Chondrocyte (in vitro differentiated cells): ENCODE data around the gene USP35. TPM values are rescaled to one million over a fixed set of nuclear protein-coding genes. Genes with fewer than 3 reads are reported as not detected.
A peak's percentile ranks its signal among the peaks of the same experiment; 100 is the strongest.
"Not testable (repeated sequence)": the region's sequence is repeated elsewhere in the genome, so short reads cannot be mapped to it uniquely, and the experiment has no call there.

ENCODE experiments used
- DNase-seq: peaks from one replicate; pipeline ENCODE4 v3.0.0; 2021; ENCODE audit warnings: mixed read lengths, low spot score
- H3K27ac Mint-ChIP-seq: one replicate; pipeline ENCODE4 v1.8.0; 2021; ENCODE audit warnings: mild to moderate bottlenecking, moderate library complexity, mixed read lengths; ENCODE audit not compliant: unreplicated experiment
- H3K27me3 Mint-ChIP-seq: 2 replicates; pipeline ENCODE4 v1.8.0; 2021; ENCODE audit warnings: low read depth, mixed read lengths
- H3K36me3 Mint-ChIP-seq: 2 replicates; pipeline ENCODE4 v1.8.0; 2021; ENCODE audit warnings: low read depth, mixed read lengths
- H3K4me1 Mint-ChIP-seq: 2 replicates; pipeline ENCODE4 v1.8.0; 2021; ENCODE audit warnings: low read depth, mild to moderate bottlenecking, mixed read lengths
- H3K4me3 Mint-ChIP-seq: one replicate; pipeline ENCODE4 v1.8.0; 2021; ENCODE audit warnings: mild to moderate bottlenecking, moderate library complexity, mixed read lengths; ENCODE audit not compliant: unreplicated experiment
- H3K9me3 Mint-ChIP-seq: 2 replicates; pipeline ENCODE4 v1.8.0; 2021; ENCODE audit warnings: low read depth, mixed read lengths
- total RNA-seq: library from RNA; stranded (reverse); gene quantifications from 3 replicates; pipeline ENCODE4 v1.2.1, GENCODE V29; 2021
- TF ChIP-seq, protein P1 (sequence below): fragments of 200-600 bp; sonication (generic); IDR thresholded peaks from 2 replicates; pipeline ENCODE4 v1.5.0; 2021; ENCODE audit warnings: antibody characterized with exemption, mild to moderate bottlenecking, moderate library complexity

Gene USP35
- total RNA-seq, 1 donor from 2014 or later = 14.0 TPM

DNA sequence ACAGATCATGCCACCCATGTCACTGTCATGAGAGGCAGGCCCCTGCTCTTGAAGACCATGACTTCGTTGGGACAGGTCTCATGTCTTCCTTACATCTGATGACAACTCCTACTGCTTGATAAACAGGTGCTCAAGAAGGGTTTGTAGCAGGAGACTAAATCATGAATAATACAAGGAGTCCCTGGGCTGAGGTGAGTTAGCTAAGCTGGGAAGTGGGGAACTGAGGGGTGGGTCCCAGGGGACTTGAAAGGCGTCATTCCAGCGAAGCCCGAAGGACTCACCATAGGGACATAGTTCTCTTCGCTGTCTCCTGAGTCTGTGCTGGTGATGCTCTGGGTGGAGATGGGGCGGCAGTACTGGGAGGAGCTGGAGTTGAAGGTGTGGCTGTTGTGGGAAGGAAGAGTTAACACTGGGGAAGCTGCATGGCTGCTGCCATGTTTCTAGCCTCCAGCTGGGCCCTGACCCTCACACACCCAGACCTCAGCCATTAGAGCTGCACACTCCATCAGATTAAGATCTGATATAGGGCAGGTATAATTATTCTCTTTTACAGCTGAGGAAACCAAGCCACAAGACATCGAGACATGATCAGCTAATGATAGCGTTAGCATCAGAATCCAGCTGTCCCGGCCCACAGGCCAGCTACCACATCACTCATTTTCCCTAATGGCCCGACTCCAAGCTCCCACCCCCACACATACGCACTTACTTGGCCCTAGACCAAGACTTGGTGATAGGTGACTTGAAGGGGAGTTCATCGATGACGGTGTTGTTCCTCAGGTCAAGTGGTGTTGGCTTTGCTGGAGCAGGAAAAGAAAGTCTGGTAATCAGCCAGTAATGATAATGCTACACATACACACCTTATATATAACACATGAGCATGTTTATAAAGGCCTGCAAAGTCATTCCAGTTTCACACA, 32.9 kb downstream of the USP35 start:
- no peak overlapping the region for H3K4me3 Mint-ChIP-seq
- no peaks in the 10 kb centered on the region for H3K27me3 Mint-ChIP-seq
- no peak for DNase-seq
- TF ChIP-seq, protein P1, sequence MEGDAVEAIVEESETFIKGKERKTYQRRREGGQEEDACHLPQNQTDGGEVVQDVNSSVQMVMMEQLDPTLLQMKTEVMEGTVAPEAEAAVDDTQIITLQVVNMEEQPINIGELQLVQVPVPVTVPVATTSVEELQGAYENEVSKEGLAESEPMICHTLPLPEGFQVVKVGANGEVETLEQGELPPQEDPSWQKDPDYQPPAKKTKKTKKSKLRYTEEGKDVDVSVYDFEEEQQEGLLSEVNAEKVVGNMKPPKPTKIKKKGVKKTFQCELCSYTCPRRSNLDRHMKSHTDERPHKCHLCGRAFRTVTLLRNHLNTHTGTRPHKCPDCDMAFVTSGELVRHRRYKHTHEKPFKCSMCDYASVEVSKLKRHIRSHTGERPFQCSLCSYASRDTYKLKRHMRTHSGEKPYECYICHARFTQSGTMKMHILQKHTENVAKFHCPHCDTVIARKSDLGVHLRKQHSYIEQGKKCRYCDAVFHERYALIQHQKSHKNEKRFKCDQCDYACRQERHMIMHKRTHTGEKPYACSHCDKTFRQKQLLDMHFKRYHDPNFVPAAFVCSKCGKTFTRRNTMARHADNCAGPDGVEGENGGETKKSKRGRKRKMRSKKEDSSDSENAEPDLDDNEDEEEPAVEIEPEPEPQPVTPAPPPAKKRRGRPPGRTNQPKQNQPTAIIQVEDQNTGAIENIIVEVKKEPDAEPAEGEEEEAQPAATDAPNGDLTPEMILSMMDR = no peak
- H3K9me3 Mint-ChIP-seq = no peaks in the 10 kb centered on the region
- no peaks in the 10 kb centered on the region for H3K4me1 Mint-ChIP-seq
- H3K27ac Mint-ChIP-seq = no peak overlapping the region
- peaks cover 38% of the 10 kb centered on the region for H3K36me3 Mint-ChIP-seq

DNA sequence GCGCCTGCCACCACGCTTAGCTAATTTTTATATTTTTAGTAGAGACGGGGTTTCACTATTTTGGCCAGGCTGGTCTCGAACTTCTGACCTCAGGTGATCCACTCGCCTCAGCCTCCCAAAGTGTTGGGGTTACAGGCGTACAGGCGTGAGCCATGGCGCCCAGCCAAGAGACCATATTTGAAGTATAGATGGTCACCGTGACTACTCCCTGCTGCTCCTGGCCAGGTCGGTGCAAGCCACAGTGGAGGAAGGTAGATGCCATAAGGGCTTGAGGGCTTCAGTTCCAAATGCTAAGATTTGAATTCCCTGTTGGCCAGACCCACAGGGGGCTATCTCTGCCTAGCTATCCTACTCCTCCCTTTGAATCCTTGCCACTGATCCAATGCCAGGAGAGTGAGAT, 34.0 kb downstream of the USP35 start:
- H3K27me3 Mint-ChIP-seq, H3K4me1 Mint-ChIP-seq, DNase-seq, H3K27ac Mint-ChIP-seq, H3K4me3 Mint-ChIP-seq, H3K9me3 Mint-ChIP-seq: not testable (repeated sequence)
- peaks cover 34% of the 10 kb centered on the region for H3K36me3 Mint-ChIP-seq

DNA sequence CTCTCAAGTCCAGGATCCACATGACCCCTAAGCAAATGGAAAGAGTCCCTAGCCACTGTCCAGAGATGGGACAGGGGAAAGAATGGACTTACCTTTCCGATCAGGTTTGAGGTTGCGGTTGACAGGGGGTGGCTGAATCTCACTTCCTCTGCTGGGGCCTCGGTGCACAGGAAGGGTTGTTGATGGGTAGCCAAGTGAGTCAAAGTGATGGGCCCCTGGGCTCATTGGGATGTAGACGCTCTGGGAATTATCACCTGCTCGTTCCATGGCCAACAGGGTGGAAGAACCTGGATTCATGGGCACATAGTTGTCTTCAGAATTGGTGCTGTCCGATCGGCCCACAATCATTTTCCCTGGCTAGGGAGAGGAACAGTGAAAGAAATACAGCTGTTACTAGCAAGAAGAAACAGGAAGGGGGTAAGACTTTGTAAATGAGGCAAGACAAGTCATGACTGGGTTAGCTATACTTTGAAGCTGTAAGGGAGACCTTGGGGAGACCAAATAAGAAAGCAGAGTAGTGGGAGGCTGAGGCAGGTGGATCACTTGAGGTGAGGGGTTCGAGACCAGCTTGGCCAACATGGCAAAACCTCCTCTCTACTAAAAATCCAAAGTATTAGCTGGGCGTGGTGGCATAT, 34.7 kb downstream of the USP35 start:
- peaks cover 30% of the 10 kb centered on the region for H3K36me3 Mint-ChIP-seq

DNA sequence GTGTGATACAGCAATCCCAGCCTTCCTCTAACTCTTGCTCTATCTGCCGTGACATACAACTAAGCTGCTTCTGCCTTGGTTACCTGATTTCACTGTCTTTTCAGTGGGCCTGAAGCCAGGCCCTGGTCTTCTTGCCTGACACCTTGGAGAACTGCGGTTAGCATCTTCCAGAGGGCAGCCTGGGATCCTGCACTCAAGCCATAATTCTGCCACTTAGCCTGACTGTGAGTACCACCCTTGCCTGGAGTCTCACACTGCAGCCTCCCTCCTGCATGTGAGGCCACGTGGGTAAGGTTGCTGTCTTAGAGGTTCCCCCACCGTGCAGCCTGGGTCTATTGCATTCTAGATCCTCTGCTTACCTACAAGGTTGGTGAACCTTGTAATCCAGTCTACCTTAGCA, 35.8 kb downstream of the USP35 start:
- no peak for DNase-seq
- Mint-ChIP-seq H3K4me1 (no peaks in the 10 kb centered on the region), H3K27ac (peak overlapping the region; percentile 38), H3K4me3 (no peak overlapping the region), H3K36me3 (peaks cover 25% of the 10 kb centered on the region), H3K27me3 (no peaks in the 10 kb centered on the region), H3K9me3 (no peaks in the 10 kb centered on the region)
- TF ChIP-seq, protein P1 = no peak

More for the DNA sequence above, 34.7 kb downstream of the USP35 start:
- Mint-ChIP-seq H3K27me3 (no peaks in the 10 kb centered on the region), H3K4me1 (no peaks in the 10 kb centered on the region), H3K4me3 (no peak overlapping the region), H3K9me3 (no peaks in the 10 kb centered on the region), H3K27ac (no peak overlapping the region)
- no peak for DNase-seq
- TF ChIP-seq, protein P1 = no peak

DNA sequence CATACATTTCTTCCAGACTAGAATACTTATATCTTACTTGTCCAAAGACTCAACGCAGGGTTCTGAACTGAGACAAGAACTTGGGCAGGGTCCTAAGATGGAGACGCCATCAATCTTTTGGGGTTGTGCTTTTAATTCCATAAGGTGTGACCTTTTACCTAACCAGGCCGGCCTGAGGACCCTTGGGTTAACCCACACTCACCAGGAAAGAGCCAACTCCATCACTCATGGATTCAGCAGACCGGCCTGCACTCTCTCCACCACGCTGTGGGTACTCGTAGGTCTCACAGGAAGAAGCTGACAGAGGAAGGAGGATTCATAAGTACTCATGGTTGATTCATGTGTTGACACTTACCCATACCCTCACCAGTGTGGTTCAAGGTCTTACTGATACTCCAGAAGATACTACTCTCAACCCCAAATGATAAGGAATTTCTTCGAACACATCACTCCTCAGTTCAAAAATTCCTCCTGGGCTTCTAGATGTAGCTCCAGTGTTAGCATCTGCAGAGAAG, 36.2 kb downstream of the USP35 start:
- Mint-ChIP-seq H3K4me1 (no peaks in the 10 kb centered on the region), H3K36me3 (peaks cover 25% of the 10 kb centered on the region), H3K4me3 (no peak overlapping the region), H3K27me3 (no peaks in the 10 kb centered on the region), H3K9me3 (no peaks in the 10 kb centered on the region), H3K27ac (no peak overlapping the region)
- no peak for DNase-seq
- TF ChIP-seq, protein P1 = no peak
